GM21528 (cell line): Measurements from ENCODE around the gene INTS6L.
"Not testable (repeated sequence)": the region's sequence is repeated elsewhere in the genome, so short reads cannot be mapped to it uniquely, and the experiment has no call there.

Experiments used
- ATAC-seq: cut with Tn5 transposase; IDR thresholded peaks from one replicate; pipeline ENCODE4 v1.9.1; 2021; ENCODE audit warnings: mild to moderate bottlenecking, moderate library complexity; ENCODE audit not compliant: unreplicated experiment, low FRiP score

INTS6L gene

GRCh38 chrX:135594049-135594448, 73.6 kb downstream of the INTS6L start:
- not testable (repeated sequence) for ATAC-seq

- not testable (repeated sequence) for ATAC-seq
Measured at GRCh38 chrX:135594453-135594852, 74.0 kb downstream of the INTS6L start.

- ATAC-seq: no peak
Measured at GRCh38 chrX:135595543-135595942, 75.1 kb downstream of the INTS6L start.

GRCh38 chrX:135596495-135596894, 76.0 kb downstream of the INTS6L start:
- no peak for ATAC-seq

- no peak for ATAC-seq
Measured at GRCh38 chrX:135605906-135606305, 85.4 kb downstream of the INTS6L start.

- ATAC-seq: not testable (repeated sequence)
Measured at GRCh38 chrX:135624408-135625204, 104.1 kb downstream of the INTS6L start.

- ATAC-seq: no peak
Measured at GRCh38 chrX:135625995-135626394, 105.5 kb downstream of the INTS6L start.

GRCh38 chrX:135629342-135629741, 108.9 kb downstream of the INTS6L start:
- no peak for ATAC-seq
